Caco-2 (cell line): ENCODE measurements around the gene ZNF586. TPM values are rescaled to one million over a fixed set of nuclear protein-coding genes. Genes with fewer than 3 reads are reported as not detected.
"Not testable (repeated sequence)": the region's sequence is repeated elsewhere in the genome, so short reads cannot be mapped to it uniquely, and the experiment has no call there.

Experiments
- BruUV-seq: library from RNA; stranded (reverse); fragments of 400-500 nt; replicated peaks from 2 replicates; lab custom pipeline; 2021; lab: Mats Ljungman, UMichigan
- CTCF ChIA-PET: fragments of 300-600 bp; sonication (Branson Sonifier 250); formaldehyde crosslinking; loops from one replicate; lab custom pipeline; 2022; ENCODE audit warnings: antibody characterized with exemption; lab: Charles Lee
- POLR2A ChIA-PET: fragments of 300-600 bp; sonication (Branson Sonifier 250); formaldehyde crosslinking; loops from one replicate; lab custom pipeline; 2022; ENCODE audit warnings: antibody characterized with exemption; lab: Charles Lee
- DNase-seq, 2 experiments: peaks; one replicate each; pipeline versions ENCODE4 v3.0.0 to v3.0.0-alpha.2; 2020 to 2022
- H3K27me3 ChIP-seq: replicated peaks from 2 replicates; pipeline ENCODE4 v1.6.0; 2011; ENCODE audit warnings: low read length; ENCODE audit not compliant: control insufficient read depth, insufficient read depth
- H3K36me3 ChIP-seq: 2 replicates; pipeline ENCODE4 v1.5.1; 2011; ENCODE audit warnings: low read length; ENCODE audit not compliant: control insufficient read depth, insufficient read depth
- H3K4me1 ChIP-seq: fragments of 250-450 bp; sonication (Bioruptor Pico); 2 replicates; pipeline ENCODE4 v1.5.1; 2020; ENCODE audit warnings: mild to moderate bottlenecking
- H3K4me3 ChIP-seq: 2 replicates; pipeline ENCODE4 v1.5.1; 2011; ENCODE audit warnings: low read depth, mild to moderate bottlenecking, control low read depth, low read length
- H3K9me3 ChIP-seq: fragments of 250-450 bp; sonication (Bioruptor Pico); 2 replicates; pipeline ENCODE4 v1.5.1; 2020; ENCODE audit warnings: mild to moderate bottlenecking, moderate library complexity
- H3K27ac Mint-ChIP-seq: one replicate; pipeline ENCODE4 v1.8.0; 2022; ENCODE audit warnings: mixed read lengths; ENCODE audit not compliant: unreplicated experiment
- H3K27me3 Mint-ChIP-seq: one replicate; pipeline ENCODE4 v1.8.0; 2022; ENCODE audit warnings: mixed read lengths; ENCODE audit not compliant: insufficient read depth, unreplicated experiment
- H3K36me3 Mint-ChIP-seq: one replicate; pipeline ENCODE4 v1.8.0; 2022; ENCODE audit warnings: mild to moderate bottlenecking, mixed read lengths; ENCODE audit not compliant: insufficient read depth, unreplicated experiment
- H3K4me1 Mint-ChIP-seq: one replicate; pipeline ENCODE4 v1.8.0; 2022; ENCODE audit warnings: low read depth, mixed read lengths; ENCODE audit not compliant: unreplicated experiment
- H3K4me3 Mint-ChIP-seq: one replicate; pipeline ENCODE4 v1.8.0; 2022; ENCODE audit warnings: mild to moderate bottlenecking, moderate library complexity, mixed read lengths; ENCODE audit not compliant: unreplicated experiment
- H3K9me3 Mint-ChIP-seq: one replicate; pipeline ENCODE4 v1.8.0; 2022; ENCODE audit warnings: mixed read lengths; ENCODE audit not compliant: unreplicated experiment
- CTCF ChIP-seq, 2 experiments: fragments of 200-600 bp in 1 of 2; IDR thresholded peaks; 1 replicate in 1 of 2; 2 replicates in 1 of 2; pipeline versions ENCODE4 v1.5.1 to v1.8.0; 2011 to 2022; ENCODE audit warnings: antibody characterized with exemption in 1 of 2, control low read depth in 1 of 2, inconsistent platforms in 1 of 2, low read depth in 1 of 2, low read length in 1 of 2, mild to moderate bottlenecking in 1 of 2, moderate library complexity in 1 of 2; ENCODE audit not compliant: insufficient read depth in 1 of 2, severe bottlenecking in 1 of 2, unreplicated experiment in 1 of 2
- intact Hi-C: fragments of 100-400 bp; cut with micrococcal nuclease; formaldehyde crosslinking; loops from one replicate; pipeline ENCODE4 v1.10.0; 2022; ENCODE audit not compliant: unreplicated experiment
- total RNA-seq: library from RNA; stranded (reverse); gene quantifications from 2 replicates; pipeline ENCODE4 v1.2.3, GENCODE V29; 2022

ZNF586 gene
- total RNA-seq, 1 experiment from 2014 or later: 6.2 TPM

- ChIA-PET CTCF (interaction anchor here (0.6 to 1.3 kb wide), 4 partner anchors 11 to 239 kb away, joined by 3 to 13 read pairs (median 5); no protein-coding TSS in a partner anchor), POLR2A (interaction anchor here (0.6 to 1.3 kb wide), 4 partner anchors 22 to 97 kb away, joined by 3 to 7 read pairs (median 6); partner anchors contain the start of genes ZNF417 and ZNF587)
- H3K4me1 Mint-ChIP-seq: peaks cover 62% of the 10 kb centered on the region
- TF ChIP-seq CTCF (IDR thresholded peaks at IDR 0.05; ENCODE audit: insufficient read depth in 1 of 2, low read depth in 1 of 2, low read length in 1 of 2, severe bottlenecking in 1 of 2, unreplicated experiment in 1 of 2): peak in 1 of 2 experiments; percentile 16
- peaks cover 71% of the 10 kb centered on the region for H3K36me3 Mint-ChIP-seq
- Histone ChIP-seq H3K36me3 (no peaks in the 10 kb centered on the region; the same call in 1 of the 2 replicates), H3K27me3 (no peaks in the 10 kb centered on the region), H3K9me3 (no peaks in the 10 kb centered on the region), H3K4me3 (peak overlapping the region; percentile 48), H3K4me1 (peaks cover 59% of the 10 kb centered on the region)
- no peaks in the 10 kb centered on the region for H3K27me3 Mint-ChIP-seq
- peak overlapping the region; percentile 98 for H3K4me3 Mint-ChIP-seq
- peak; percentile 89 to 95 for DNase-seq
- intact Hi-C loops: loop anchor here (10.0 kb wide), 1 partner anchor 95 kb away; the partner anchor contains the start of gene ZNF417
- BruUV-seq: TSS peak; percentile 40
- H3K9me3 Mint-ChIP-seq: no peaks in the 10 kb centered on the region
- peak overlapping the region; percentile 94 for H3K27ac Mint-ChIP-seq
These were observed 50.1 kb downstream of the ZNF586 start for GRCh38 chr19:57819475-57820148.

- no TSS peak for BruUV-seq
- POLR2A ChIA-PET: no interaction called here
These were observed 51.1 kb downstream of the ZNF586 start for GRCh38 chr19:57820599-57820998.

GRCh38 chr19:57821095-57821494 lies 51.6 kb downstream of the ZNF586 start:
- intact Hi-C loops, H3K9me3 Mint-ChIP-seq, BruUV-seq, H3K4me3 ChIP-seq, H3K27me3 ChIP-seq, H3K36me3 ChIP-seq, H3K9me3 ChIP-seq, POLR2A ChIA-PET, H3K27me3 Mint-ChIP-seq, CTCF ChIA-PET: not testable (repeated sequence)
- peaks cover 52% of the 10 kb centered on the region for H3K4me1 Mint-ChIP-seq
- peaks cover 67% of the 10 kb centered on the region for H3K36me3 Mint-ChIP-seq
- peak overlapping the region; percentile 98 for H3K4me3 Mint-ChIP-seq
- H3K4me1 ChIP-seq: peaks cover 52% of the 10 kb centered on the region
- peak overlapping the region; percentile 94 for H3K27ac Mint-ChIP-seq
- DNase-seq: peak; percentile 51 to 74

More at GRCh38 chr19:57820599-57820998, 51.1 kb downstream of the ZNF586 start:
- CTCF ChIA-PET: no interaction called here
- no peaks in the 10 kb centered on the region for H3K9me3 ChIP-seq
- H3K4me3 ChIP-seq: peak overlapping the region; percentile 48
- no peak for DNase-seq
- H3K36me3 Mint-ChIP-seq: peaks cover 67% of the 10 kb centered on the region
- TF ChIP-seq CTCF (IDR thresholded peaks at IDR 0.05; ENCODE audit: insufficient read depth in 1 of 2, low read depth in 1 of 2, low read length in 1 of 2, severe bottlenecking in 1 of 2, unreplicated experiment in 1 of 2): no peak
- H3K27me3 ChIP-seq: no peaks in the 10 kb centered on the region
- H3K4me1 ChIP-seq: peaks cover 57% of the 10 kb centered on the region
- H3K36me3 ChIP-seq: no peaks in the 10 kb centered on the region; the same call in 1 of the 2 replicates
- H3K27ac Mint-ChIP-seq: peak overlapping the region; percentile 94
- peak overlapping the region; percentile 98 for H3K4me3 Mint-ChIP-seq
- peaks cover 57% of the 10 kb centered on the region for H3K4me1 Mint-ChIP-seq
- H3K9me3 Mint-ChIP-seq: no peaks in the 10 kb centered on the region
- intact Hi-C loops: no loop called here
- H3K27me3 Mint-ChIP-seq: no peaks in the 10 kb centered on the region

GRCh38 chr19:57821501-57821900 lies 52.0 kb downstream of the ZNF586 start:
- peaks cover 67% of the 10 kb centered on the region for H3K36me3 Mint-ChIP-seq
- H3K36me3 ChIP-seq, intact Hi-C loops, H3K4me3 ChIP-seq, CTCF ChIA-PET, H3K9me3 ChIP-seq, H3K27me3 Mint-ChIP-seq, POLR2A ChIA-PET, BruUV-seq, H3K27ac Mint-ChIP-seq, H3K9me3 Mint-ChIP-seq, H3K27me3 ChIP-seq: not testable (repeated sequence)
- peak overlapping the region; percentile 98 for H3K4me3 Mint-ChIP-seq
- H3K4me1 ChIP-seq: peaks cover 48% of the 10 kb centered on the region
- H3K4me1 Mint-ChIP-seq: peaks cover 48% of the 10 kb centered on the region
- peak; percentile 54 to 62 for DNase-seq

GRCh38 chr19:57823155-57823554 lies 53.7 kb downstream of the ZNF586 start:
- H3K27me3 Mint-ChIP-seq, H3K9me3 ChIP-seq, H3K4me3 ChIP-seq, intact Hi-C loops, BruUV-seq, H3K9me3 Mint-ChIP-seq, DNase-seq, H3K36me3 ChIP-seq, H3K27me3 ChIP-seq, CTCF ChIA-PET, POLR2A ChIA-PET: not testable (repeated sequence)
- Mint-ChIP-seq H3K4me1 (peaks cover 55% of the 10 kb centered on the region), H3K27ac (peak overlapping the region; percentile 69), H3K36me3 (peaks cover 77% of the 10 kb centered on the region), H3K4me3 (peak overlapping the region; percentile 60)
- H3K4me1 ChIP-seq: peaks cover 56% of the 10 kb centered on the region
